ENCODE data around the gene ATP2B2. TPM values are rescaled to one million over a fixed set of nuclear protein-coding genes. Genes with fewer than 3 reads are reported as not detected.

Gene ATP2B2
- polyA plus RNA-seq, 2 of the 4 experiments (the other 2 are of a cell fraction) = 0.03 to 0.04 TPM

DNA sequence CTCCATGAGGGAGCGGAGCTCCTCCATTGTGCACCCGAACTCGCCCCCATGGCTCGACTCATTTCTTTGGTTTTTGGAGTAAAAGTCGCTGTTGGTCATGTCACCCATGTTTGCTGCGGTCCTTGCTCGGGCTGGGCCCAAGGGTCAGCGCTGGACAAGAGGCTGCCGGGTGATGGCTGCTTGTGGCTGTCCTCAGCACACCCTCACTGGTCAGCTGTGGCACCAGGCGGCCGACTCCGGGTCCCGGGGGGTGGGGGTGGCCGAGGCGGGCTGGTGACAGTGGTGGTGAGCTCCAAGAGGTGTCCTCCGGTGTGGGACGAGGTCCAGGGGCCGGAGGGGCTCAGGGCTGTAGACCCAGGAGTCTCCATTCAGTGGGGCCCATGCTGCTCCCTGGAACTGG lies 56.0 kb downstream of the ATP2B2 start:
- ChIA-PET CTCF (interaction anchor here (0.6 kb wide), 1 partner anchor 1479 kb away, joined by 3 read pairs; no protein-coding TSS in a partner anchor), POLR2A (no interaction called here)
- no peak for ATAC-seq
- Histone ChIP-seq H3K27ac (no peak overlapping the region), H3K4me1 (no peaks in the 10 kb centered on the region), H3K9me3 (no peaks in the 10 kb centered on the region), H3K4me2 (no peak overlapping the region), H3K4me3 (no peak overlapping the region)
- FAIRE-seq = no peak
- WGBS (ENCODE audit: missing lambda C conversion rate) = no CpG with 5 or more reads among the region's 18 CpGs
- DNase-seq (ENCODE audit: low read depth in 1 of 2, low spot score in 1 of 2) = no peak
- TF ChIP-seq JUN (IDR thresholded peaks at IDR 0.05) = no peak
- no peak for TF ChIP-seq CHD4 (IDR thresholded peaks at IDR 0.05; ENCODE audit: borderline replicate concordance)
- no peak for TF ChIP-seq HES2 (IDR thresholded peaks at IDR 0.05)
- TF ChIP-seq, protein P1, sequence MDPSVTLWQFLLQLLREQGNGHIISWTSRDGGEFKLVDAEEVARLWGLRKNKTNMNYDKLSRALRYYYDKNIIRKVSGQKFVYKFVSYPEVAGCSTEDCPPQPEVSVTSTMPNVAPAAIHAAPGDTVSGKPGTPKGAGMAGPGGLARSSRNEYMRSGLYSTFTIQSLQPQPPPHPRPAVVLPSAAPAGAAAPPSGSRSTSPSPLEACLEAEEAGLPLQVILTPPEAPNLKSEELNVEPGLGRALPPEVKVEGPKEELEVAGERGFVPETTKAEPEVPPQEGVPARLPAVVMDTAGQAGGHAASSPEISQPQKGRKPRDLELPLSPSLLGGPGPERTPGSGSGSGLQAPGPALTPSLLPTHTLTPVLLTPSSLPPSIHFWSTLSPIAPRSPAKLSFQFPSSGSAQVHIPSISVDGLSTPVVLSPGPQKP (IDR thresholded peaks at IDR 0.05; ENCODE audit: low read depth, low read length) = no peak
- TF ChIP-seq MAFK (IDR thresholded peaks at IDR 0.05; ENCODE audit: partially characterized antibody) = no peak
- no peak for TF ChIP-seq ZNF302 (CRISPR knock-in tag; IDR thresholded peaks at IDR 0.05)
- TF ChIP-seq HMGXB4 (CRISPR knock-in tag; IDR thresholded peaks at IDR 0.05; ENCODE audit: borderline replicate concordance) = no peak
- no peak for TF ChIP-seq PHF8 (IDR thresholded peaks at IDR 0.05; ENCODE audit: borderline replicate concordance, low read depth)
- no peak for TF ChIP-seq POLR2AphosphoS2 (conservative IDR thresholded peaks at IDR 0.05; ENCODE audit: low read length)
- no peak for TF ChIP-seq GATA3 (IDR thresholded peaks at IDR 0.05; ENCODE audit: borderline replicate concordance)
- no peak for TF ChIP-seq NFE2L2 (conservative IDR thresholded peaks at IDR 0.05; ENCODE audit: low read length)
- TF ChIP-seq RFX5 (IDR thresholded peaks at IDR 0.05) = no peak
- TF ChIP-seq EHMT2 (IDR thresholded peaks at IDR 0.05; ENCODE audit: low read depth) = no peak
- no peak for TF ChIP-seq FOSB (CRISPR knock-in tag; IDR thresholded peaks at IDR 0.05)
- TF ChIP-seq SMC3 (IDR thresholded peaks at IDR 0.05) = no peak
- TF ChIP-seq CEBPB (IDR thresholded peaks at IDR 0.05) = no peak
- no peak for TF ChIP-seq RCOR1 (IDR thresholded peaks at IDR 0.05; ENCODE audit: low read depth, low read length)

GRCh38 chr3:10448544-10448943 lies 56.8 kb downstream of the ATP2B2 start:
- FAIRE-seq = no peak
- ChIA-PET POLR2A (no interaction called here), CTCF (interaction anchor here (0.6 to 1.7 kb wide), 4 partner anchors 11 to 1478 kb away, joined by 3 to 4 read pairs (median 4); no protein-coding TSS in a partner anchor)
- Histone ChIP-seq H3K4me3 (no peak overlapping the region), H3K9me3 (no peaks in the 10 kb centered on the region), H3K4me1 (no peaks in the 10 kb centered on the region), H3K27ac (no peak overlapping the region), H3K4me2 (no peak overlapping the region)
- WGBS (ENCODE audit: missing lambda C conversion rate) = 25% methylated on average over 3 of the region's 3 CpGs
- TF ChIP-seq POLR2A (IDR thresholded peaks at IDR 0.05; ENCODE audit: low read length) (no peak), CTCF (IDR thresholded peaks at IDR 0.05) (no peak), HOXA7 (CRISPR knock-in tag; IDR thresholded peaks at IDR 0.05) (no peak), CHD2 (IDR thresholded peaks at IDR 0.05; ENCODE audit: low read length, partially characterized antibody) (no peak), GATA3 (IDR thresholded peaks at IDR 0.05; ENCODE audit: borderline replicate concordance) (no peak), HOXB5 (CRISPR knock-in tag; IDR thresholded peaks at IDR 0.05) (no peak), FOSB (CRISPR knock-in tag; IDR thresholded peaks at IDR 0.05) (no peak), HES2 (IDR thresholded peaks at IDR 0.05) (no peak), CHD4 (IDR thresholded peaks at IDR 0.05; ENCODE audit: borderline replicate concordance) (no peak)
- TF ChIP-seq, protein P2, sequence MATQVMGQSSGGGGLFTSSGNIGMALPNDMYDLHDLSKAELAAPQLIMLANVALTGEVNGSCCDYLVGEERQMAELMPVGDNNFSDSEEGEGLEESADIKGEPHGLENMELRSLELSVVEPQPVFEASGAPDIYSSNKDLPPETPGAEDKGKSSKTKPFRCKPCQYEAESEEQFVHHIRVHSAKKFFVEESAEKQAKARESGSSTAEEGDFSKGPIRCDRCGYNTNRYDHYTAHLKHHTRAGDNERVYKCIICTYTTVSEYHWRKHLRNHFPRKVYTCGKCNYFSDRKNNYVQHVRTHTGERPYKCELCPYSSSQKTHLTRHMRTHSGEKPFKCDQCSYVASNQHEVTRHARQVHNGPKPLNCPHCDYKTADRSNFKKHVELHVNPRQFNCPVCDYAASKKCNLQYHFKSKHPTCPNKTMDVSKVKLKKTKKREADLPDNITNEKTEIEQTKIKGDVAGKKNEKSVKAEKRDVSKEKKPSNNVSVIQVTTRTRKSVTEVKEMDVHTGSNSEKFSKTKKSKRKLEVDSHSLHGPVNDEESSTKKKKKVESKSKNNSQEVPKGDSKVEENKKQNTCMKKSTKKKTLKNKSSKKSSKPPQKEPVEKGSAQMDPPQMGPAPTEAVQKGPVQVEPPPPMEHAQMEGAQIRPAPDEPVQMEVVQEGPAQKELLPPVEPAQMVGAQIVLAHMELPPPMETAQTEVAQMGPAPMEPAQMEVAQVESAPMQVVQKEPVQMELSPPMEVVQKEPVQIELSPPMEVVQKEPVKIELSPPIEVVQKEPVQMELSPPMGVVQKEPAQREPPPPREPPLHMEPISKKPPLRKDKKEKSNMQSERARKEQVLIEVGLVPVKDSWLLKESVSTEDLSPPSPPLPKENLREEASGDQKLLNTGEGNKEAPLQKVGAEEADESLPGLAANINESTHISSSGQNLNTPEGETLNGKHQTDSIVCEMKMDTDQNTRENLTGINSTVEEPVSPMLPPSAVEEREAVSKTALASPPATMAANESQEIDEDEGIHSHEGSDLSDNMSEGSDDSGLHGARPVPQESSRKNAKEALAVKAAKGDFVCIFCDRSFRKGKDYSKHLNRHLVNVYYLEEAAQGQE (IDR thresholded peaks at IDR 0.05) = no peak
- TF ChIP-seq, protein P3, sequence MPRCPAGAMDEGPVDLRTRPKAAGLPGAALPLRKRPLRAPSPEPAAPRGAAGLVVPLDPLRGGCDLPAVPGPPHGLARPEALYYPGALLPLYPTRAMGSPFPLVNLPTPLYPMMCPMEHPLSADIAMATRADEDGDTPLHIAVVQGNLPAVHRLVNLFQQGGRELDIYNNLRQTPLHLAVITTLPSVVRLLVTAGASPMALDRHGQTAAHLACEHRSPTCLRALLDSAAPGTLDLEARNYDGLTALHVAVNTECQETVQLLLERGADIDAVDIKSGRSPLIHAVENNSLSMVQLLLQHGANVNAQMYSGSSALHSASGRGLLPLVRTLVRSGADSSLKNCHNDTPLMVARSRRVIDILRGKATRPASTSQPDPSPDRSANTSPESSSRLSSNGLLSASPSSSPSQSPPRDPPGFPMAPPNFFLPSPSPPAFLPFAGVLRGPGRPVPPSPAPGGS (IDR thresholded peaks at IDR 0.05) = no peak
- no peak for DNase-seq (ENCODE audit: low read depth in 1 of 2, low spot score in 1 of 2)
- no peak for ATAC-seq
